ENCODE measurements around the gene REXO1.

- TF ChIP-seq ZNF133 (tag by site-specific recombination; IDR thresholded peaks at IDR 0.05), result no peak
- no peak for TF ChIP-seq PRDM4 (tag by site-specific recombination; IDR thresholded peaks at IDR 0.05)
Measured at GRCh38 chr19:1794424-1795172, 53.7 kb downstream of the REXO1 start.

All from HEK293 (cell line).